D341Med (cell line): ENCODE results near the gene SPIRE1.
"Not testable (repeated sequence)": the region's sequence is repeated elsewhere in the genome, so short reads cannot be mapped to it uniquely, and the experiment has no call there.

ENCODE experiments used
- DNase-seq: peaks from one replicate; pipeline ENCODE4 v3.0.0; 2012; ENCODE audit warnings: low spot score

Gene SPIRE1

DNA sequence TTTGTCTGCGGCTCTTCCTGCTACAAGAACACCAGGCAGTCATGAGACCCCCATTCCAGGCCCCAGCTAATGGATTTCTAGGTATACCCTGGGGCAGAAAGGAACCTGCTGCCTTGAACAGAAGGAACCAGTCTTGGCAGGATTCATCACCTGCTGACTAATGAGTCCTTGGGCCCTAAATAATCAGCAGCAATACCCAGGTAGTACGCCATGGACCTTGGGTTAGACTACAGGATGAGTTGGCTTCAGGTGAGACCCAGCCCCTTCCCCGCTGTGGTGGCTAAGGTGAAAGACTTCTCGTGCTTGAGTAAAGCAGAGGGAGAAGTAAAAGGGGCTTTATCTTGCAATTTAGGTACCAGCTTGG is 105.0 kb downstream of the SPIRE1 start:
- DNase-seq = no peak

DNA sequence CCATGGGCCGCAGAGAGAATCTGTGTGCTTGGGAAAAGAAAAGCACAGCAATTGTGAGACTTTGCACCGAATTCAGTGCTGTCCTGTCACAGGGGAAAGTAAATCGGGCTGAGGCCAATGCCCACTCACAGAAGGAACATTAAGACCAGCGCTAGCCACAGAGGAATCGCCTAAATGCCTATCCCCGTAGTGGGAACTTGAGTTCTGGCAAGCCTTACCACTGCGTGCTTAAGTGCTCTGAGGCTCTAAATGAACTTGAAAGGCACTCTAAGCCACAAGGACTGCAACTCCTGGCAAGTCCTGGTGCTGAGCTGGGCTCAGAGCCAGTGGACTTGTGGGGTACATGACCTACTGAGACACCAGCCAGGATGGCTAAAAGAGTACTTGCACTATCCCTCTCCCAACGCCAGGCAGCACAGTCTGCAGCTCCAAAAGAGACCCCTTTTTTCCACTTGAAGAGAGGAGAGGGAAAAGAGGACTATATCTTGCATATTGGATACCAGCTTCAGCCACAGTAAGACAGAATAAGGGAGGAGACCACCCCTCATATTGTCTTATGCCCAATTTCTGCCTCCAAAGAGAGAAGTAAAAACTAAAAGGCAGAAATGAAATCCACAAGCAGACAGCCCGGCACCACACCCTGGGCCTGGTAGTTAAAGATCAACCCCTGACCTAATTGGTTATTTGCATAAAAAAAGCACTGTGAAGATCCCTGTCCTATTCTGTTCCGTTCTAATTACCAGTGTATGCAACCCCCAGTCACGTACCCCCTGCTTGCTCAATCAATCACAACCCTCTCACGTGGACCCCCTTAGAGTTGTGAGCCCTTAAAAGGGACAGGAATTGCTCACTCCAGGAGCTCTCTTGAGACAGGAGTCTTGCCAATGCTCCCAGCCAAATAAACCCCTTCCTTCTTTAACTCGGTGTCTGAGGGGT is 105.7 kb downstream of the SPIRE1 start:
- not testable (repeated sequence) for DNase-seq

DNA sequence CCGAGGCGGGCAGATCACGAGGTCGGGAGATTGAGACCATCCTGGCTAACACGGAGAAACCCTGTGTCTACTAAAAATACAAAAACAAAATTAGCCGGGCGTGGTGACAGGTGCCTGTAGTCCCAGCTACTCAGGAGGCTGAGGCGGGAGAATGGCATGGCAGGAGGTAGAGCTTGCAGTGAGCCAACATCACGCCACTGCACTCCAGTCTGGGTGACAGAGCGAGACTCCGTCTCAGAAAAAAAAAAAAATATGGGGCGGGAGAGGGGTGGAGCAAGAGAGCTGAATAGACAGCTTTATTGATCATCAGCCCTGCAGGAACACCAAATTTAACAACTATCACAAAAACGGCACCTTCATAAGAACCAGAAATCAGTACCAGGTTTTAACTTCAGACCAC is 106.4 kb downstream of the SPIRE1 start:
- not testable (repeated sequence) for DNase-seq

DNA sequence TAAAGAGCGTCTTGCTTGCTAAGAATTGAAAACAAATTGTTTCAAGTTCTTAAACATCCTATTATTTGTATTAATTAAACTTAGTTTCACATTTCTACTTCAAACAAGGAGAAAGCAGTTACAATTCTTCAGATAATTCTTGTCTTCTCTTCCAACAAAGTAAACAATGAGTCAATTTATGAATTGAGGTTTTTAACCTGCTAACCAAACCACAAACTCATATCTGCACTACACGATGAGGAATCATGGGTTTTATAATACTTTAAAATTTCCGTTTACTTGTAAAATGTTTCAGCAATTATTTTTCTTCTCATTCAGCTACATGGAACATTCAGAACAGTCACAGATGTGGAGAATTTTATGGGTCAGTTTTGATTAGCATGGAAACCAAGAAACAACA is 114.2 kb downstream of the SPIRE1 start:
- no peak for DNase-seq

DNA sequence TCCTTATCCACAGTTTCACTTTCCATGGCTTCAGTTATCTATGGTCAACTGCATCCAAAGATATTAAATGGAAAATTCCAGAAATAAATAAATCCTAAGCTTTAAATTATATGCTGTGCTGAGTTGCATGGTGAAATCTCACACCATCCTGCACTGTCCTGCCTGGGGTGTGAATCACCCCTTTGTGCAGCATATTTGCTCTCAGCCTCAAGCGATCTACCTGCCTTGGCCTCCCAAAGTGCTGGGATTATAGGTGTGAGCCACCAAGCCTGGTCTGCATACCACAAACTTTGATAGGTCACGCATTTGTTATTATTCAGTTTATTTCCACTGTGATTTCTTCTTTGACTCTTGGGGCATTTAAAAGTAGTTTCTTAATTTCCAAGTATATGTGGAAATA is 117.2 kb downstream of the SPIRE1 start:
- no peak for DNase-seq

GRCh38 chr18:12539158-12539557 is 118.7 kb downstream of the SPIRE1 start:
- DNase-seq = not testable (repeated sequence)

- DNase-seq = no peak
Observed at GRCh38 chr18:12534820-12535219, 123.1 kb downstream of the SPIRE1 start.

- no peak for DNase-seq
Observed at GRCh38 chr18:12532661-12533060, 125.2 kb downstream of the SPIRE1 start.

GRCh38 chr18:12531749-12532148 is 126.2 kb downstream of the SPIRE1 start:
- peak; percentile 54 for DNase-seq

- no peak for DNase-seq
Observed at GRCh38 chr18:12520442-12520992, 137.4 kb downstream of the SPIRE1 start.

- no peak for DNase-seq
Observed at GRCh38 chr18:12518832-12519531, 138.9 kb downstream of the SPIRE1 start.

GRCh38 chr18:12518326-12518725 is 139.6 kb downstream of the SPIRE1 start:
- no peak for DNase-seq

DNA sequence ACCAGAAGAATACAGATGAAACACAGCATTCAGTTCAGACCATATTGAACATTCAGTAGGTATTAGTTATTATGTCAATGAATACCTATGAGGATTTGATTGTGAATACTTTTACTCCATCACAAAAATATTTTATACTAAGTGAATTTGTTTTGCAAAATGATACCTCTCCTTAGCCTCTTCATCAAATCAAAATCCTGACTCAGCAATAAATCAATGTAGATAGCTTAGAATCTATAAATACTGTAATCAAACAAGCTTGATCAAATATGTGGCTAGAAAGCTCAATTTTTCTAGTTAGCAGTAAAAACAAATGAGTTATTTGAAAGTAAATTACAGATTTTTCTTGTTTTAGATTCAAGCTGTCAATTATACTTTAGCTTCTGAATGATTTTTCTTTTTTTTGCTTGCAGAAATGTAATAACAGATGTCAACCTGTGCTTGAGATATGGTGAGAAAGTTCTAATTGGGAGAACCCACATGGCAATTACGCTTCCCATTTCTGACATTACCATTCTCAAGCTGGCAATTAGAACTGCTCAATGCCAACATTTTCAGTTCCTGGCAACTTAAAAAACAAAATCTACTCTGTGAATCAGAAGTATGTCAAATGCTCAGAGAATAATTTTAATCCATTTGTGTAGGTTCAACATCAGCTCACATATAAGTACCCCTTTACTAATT is 140.6 kb downstream of the SPIRE1 start:
- DNase-seq = no peak

GRCh38 chr18:12516049-12516630 is 141.8 kb downstream of the SPIRE1 start:
- no peak for DNase-seq

- no peak for DNase-seq
Observed at GRCh38 chr18:12515550-12515949, 142.4 kb downstream of the SPIRE1 start.

- no peak for DNase-seq
Observed at GRCh38 chr18:12507007-12507406, 150.9 kb downstream of the SPIRE1 start.

- no peak for DNase-seq
Observed at GRCh38 chr18:12500986-12501385, 156.9 kb downstream of the SPIRE1 start.

GRCh38 chr18:12497839-12498238 is 160.1 kb downstream of the SPIRE1 start:
- DNase-seq = no peak

DNA sequence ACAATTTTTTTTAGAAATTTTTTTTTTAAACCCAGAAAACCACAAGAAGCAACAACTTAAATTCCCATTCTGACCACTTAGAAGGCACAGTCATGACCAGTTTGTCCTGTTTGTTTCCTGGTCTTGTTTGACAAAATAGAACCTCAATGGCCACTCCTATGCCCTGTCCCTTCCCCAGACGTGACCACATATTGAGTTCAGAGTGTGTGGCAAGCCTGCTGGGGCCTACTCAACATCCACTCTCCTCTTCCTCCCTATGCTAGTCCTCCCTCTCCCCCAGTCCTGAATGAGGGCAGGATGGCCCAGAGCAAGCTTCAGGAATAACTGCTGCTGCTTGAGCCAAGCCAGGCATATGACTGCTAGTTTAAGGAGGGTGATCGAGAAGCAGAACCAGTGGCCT is 160.6 kb downstream of the SPIRE1 start:
- DNase-seq = no peak

DNA sequence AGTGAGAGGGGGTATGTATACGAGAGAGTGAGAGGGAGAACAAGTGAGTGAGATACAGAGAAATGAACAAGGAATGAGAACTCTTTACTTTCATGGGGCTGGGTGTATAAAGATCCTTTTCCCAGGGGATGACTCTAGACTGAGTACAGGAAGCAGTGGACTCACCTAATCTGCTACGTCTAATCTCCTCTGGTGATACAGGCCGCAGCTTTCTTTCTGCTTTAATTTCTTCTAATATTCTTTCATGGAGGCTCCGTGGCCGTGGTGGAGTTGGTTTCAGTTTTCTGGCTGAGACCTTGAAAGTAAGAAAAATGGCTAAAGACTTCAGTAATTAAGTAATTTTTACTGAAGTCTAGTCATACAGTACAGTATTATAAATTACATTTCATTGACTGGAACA is 165.0 kb downstream of the SPIRE1 start:
- DNase-seq = peak; percentile 80

- no peak for DNase-seq
Observed at GRCh38 chr18:12491611-12492435, 166.1 kb downstream of the SPIRE1 start.
